Activated T-cell treated with anti-CD3 and anti-CD28 coated beads for 4 hours (primary cell): Measurements from ENCODE around the gene CACNA1B.

Experiments used
- DNase-seq: peaks from one replicate; pipeline ENCODE4 v3.0.0-alpha.2; 2020

Gene CACNA1B

GRCh38 chr9:137969008-137969407 is 91.4 kb downstream of the CACNA1B start:
- DNase-seq = no peak

- DNase-seq = no peak
Measured at GRCh38 chr9:137969685-137970084, 92.1 kb downstream of the CACNA1B start.

- DNase-seq = no peak
Measured at GRCh38 chr9:137970098-137970497, 92.5 kb downstream of the CACNA1B start.

- no peak for DNase-seq
Measured at GRCh38 chr9:137970686-137971476, 93.3 kb downstream of the CACNA1B start.

- DNase-seq = no peak
Measured at GRCh38 chr9:137971477-137972138, 94.0 kb downstream of the CACNA1B start.

- DNase-seq = no peak
Measured at GRCh38 chr9:137972355-137972987, 94.9 kb downstream of the CACNA1B start.

- DNase-seq = no peak
Measured at GRCh38 chr9:137972988-137973470, 95.4 kb downstream of the CACNA1B start.

GRCh38 chr9:137973829-137974416 is 96.3 kb downstream of the CACNA1B start:
- DNase-seq = no peak

GRCh38 chr9:137974746-137975526 is 97.4 kb downstream of the CACNA1B start:
- no peak for DNase-seq

- no peak for DNase-seq
Measured at GRCh38 chr9:137975527-137975913, 97.9 kb downstream of the CACNA1B start.

- DNase-seq = no peak
Measured at GRCh38 chr9:137975936-137976565, 98.5 kb downstream of the CACNA1B start.

GRCh38 chr9:137977571-137978261 is 100.1 kb downstream of the CACNA1B start:
- DNase-seq = no peak

- no peak for DNase-seq
Measured at GRCh38 chr9:137978262-137978714, 100.7 kb downstream of the CACNA1B start.

GRCh38 chr9:137982200-137982599 is 104.6 kb downstream of the CACNA1B start:
- no peak for DNase-seq

GRCh38 chr9:137984005-137984404 is 106.4 kb downstream of the CACNA1B start:
- no peak for DNase-seq

GRCh38 chr9:137984520-137985257 is 107.1 kb downstream of the CACNA1B start:
- DNase-seq = no peak

GRCh38 chr9:137985637-137986071 is 108.1 kb downstream of the CACNA1B start:
- no peak for DNase-seq

- DNase-seq = no peak
Measured at GRCh38 chr9:137986268-137987099, 108.9 kb downstream of the CACNA1B start.

- no peak for DNase-seq
Measured at GRCh38 chr9:137987244-137988030, 109.9 kb downstream of the CACNA1B start.
